C4-2B (cell line): ENCODE data around the gene SEMA4D.

Experiments used
- H3K27ac ChIP-seq: fragments of 450-650 bp; 2 replicates; pipeline ENCODE4 v1.5.1; 2017
- CTCF ChIP-seq: fragments of 450-650 bp; conservative IDR thresholded peaks from 2 replicates; pipeline ENCODE4 v1.5.1; 2017; ENCODE audit warnings: mild to moderate bottlenecking
- ZFX ChIP-seq: fragments of 450-650 bp; IDR thresholded peaks from 2 replicates; pipeline ENCODE4 v1.6.1; 2017

Gene SEMA4D

GRCh38 chr9:89412541-89412940 lies 85.4 kb downstream of the SEMA4D start:
- no peak overlapping the region for H3K27ac ChIP-seq
- TF ChIP-seq CTCF (no peak), ZFX (no peak)

GRCh38 chr9:89411759-89412158 lies 86.2 kb downstream of the SEMA4D start:
- H3K27ac ChIP-seq, result no peak overlapping the region
- TF ChIP-seq CTCF, result no peak
- TF ChIP-seq ZFX, result no peak

- H3K27ac ChIP-seq, result no peak overlapping the region
Measured at GRCh38 chr9:89410641-89411350, 87.1 kb downstream of the SEMA4D start.

GRCh38 chr9:89410022-89410421 lies 87.9 kb downstream of the SEMA4D start:
- no peak overlapping the region for H3K27ac ChIP-seq
- no peak for TF ChIP-seq CTCF
- TF ChIP-seq ZFX, result no peak

More at GRCh38 chr9:89410641-89411350, 87.1 kb downstream of the SEMA4D start:
- TF ChIP-seq CTCF, result no peak
- no peak for TF ChIP-seq ZFX

- no peak overlapping the region for H3K27ac ChIP-seq
- TF ChIP-seq CTCF, result no peak
- TF ChIP-seq ZFX, result no peak
Measured at GRCh38 chr9:89409466-89409865, 88.4 kb downstream of the SEMA4D start.

- TF ChIP-seq CTCF (no peak), ZFX (no peak)
- H3K27ac ChIP-seq, result no peak overlapping the region
Measured at GRCh38 chr9:89408628-89409101, 89.2 kb downstream of the SEMA4D start.

- H3K27ac ChIP-seq, result no peak overlapping the region
- TF ChIP-seq ZFX, result no peak
- no peak for TF ChIP-seq CTCF
Measured at GRCh38 chr9:89407070-89407469, 90.8 kb downstream of the SEMA4D start.
